CD4-positive, alpha-beta T cell (primary cell): ENCODE measurements around the gene PRAMEF5. TPM values are rescaled to one million over a fixed set of nuclear protein-coding genes. Genes with fewer than 3 reads are reported as not detected.
"Not testable (repeated sequence)": the region's sequence is repeated elsewhere in the genome, so short reads cannot be mapped to it uniquely, and the experiment has no call there.

ENCODE experiments used
- ATAC-seq: fragments of 200-7000 bp; cut with Tn5 transposase; one replicate; pipeline ENCODE4 v1.10.0; 2022; ENCODE audit warnings: mild to moderate bottlenecking; ENCODE audit not compliant: poor library complexity
- CTCF ChIA-PET: fragments of 350-600 bp; sonication (Branson Sonifier 250); formaldehyde crosslinking; loops from one replicate; lab custom pipeline; 2021; ENCODE audit warnings: antibody characterized with exemption, inconsistent platforms; lab: Charles Lee
- POLR2A ChIA-PET: fragments of 350-600 bp; sonication (Branson Sonifier 250); formaldehyde crosslinking; loops from one replicate; lab custom pipeline; 2021; ENCODE audit warnings: antibody characterized with exemption, inconsistent platforms; lab: Charles Lee
- DNase-seq, 14 experiments: peaks; one replicate each; pipeline ENCODE4 v3.0.0-alpha.2; 2013 to 2020; ENCODE audit warnings: mixed read lengths in 2 of 14
- H3K27ac ChIP-seq, 2 donors: one replicate each; pipeline versions ENCODE4 v1.5.1 to v1.7.0; 2013; ENCODE audit warnings: low read length in 2 of 2, low read depth in 1 of 2, mild to moderate bottlenecking in 1 of 2
- H3K27me3 ChIP-seq, 2 experiments: 1 replicate in 1 of 2; 2 replicates in 1 of 2; pipeline versions ENCODE4 v1.6.1 to v1.7.0; 2013; ENCODE audit warnings: low read length in 2 of 2, control low read depth in 1 of 2, mild to moderate bottlenecking in 1 of 2, moderate library complexity in 1 of 2; ENCODE audit not compliant: insufficient read depth in 2 of 2, control insufficient read depth in 1 of 2
- H3K36me3 ChIP-seq: one replicate; pipeline ENCODE4 v1.6.1; 2013; ENCODE audit warnings: low read length, control low read depth; ENCODE audit not compliant: insufficient read depth
- H3K4me1 ChIP-seq: one replicate; pipeline ENCODE4 v1.6.1; 2013; ENCODE audit warnings: low read length, control low read depth; ENCODE audit not compliant: insufficient read depth
- H3K4me3 ChIP-seq: one replicate; pipeline ENCODE4 v1.5.1; 2013; ENCODE audit warnings: mild to moderate bottlenecking, low read length, moderate library complexity
- H3K9me3 ChIP-seq, 2 experiments: 1 replicate in 1 of 2; 2 replicates in 1 of 2; pipeline versions ENCODE4 v1.6.1 to v1.7.0; 2013; ENCODE audit warnings: low read length in 2 of 2, mild to moderate bottlenecking in 2 of 2, control low read depth in 1 of 2, moderate library complexity in 1 of 2; ENCODE audit not compliant: control insufficient read depth in 1 of 2, insufficient read depth in 1 of 2
- H3K27ac Mint-ChIP-seq: one replicate; pipeline ENCODE4 v1.8.0; 2020; ENCODE audit warnings: mixed read lengths
- H3K27me3 Mint-ChIP-seq: one replicate; pipeline ENCODE4 v1.8.0; 2021; ENCODE audit warnings: mixed read lengths
- H3K36me3 Mint-ChIP-seq: one replicate; pipeline ENCODE4 v1.8.0; 2021; ENCODE audit warnings: low read depth, mixed read lengths
- H3K4me1 Mint-ChIP-seq: one replicate; pipeline ENCODE4 v1.8.0; 2021; ENCODE audit warnings: low read depth, mixed read lengths
- H3K4me3 Mint-ChIP-seq: one replicate; pipeline ENCODE4 v1.8.0; 2020; ENCODE audit warnings: mild to moderate bottlenecking, mixed read lengths
- H3K9me3 Mint-ChIP-seq: one replicate; pipeline ENCODE4 v1.8.0; 2020; ENCODE audit warnings: mixed read lengths
- intact Hi-C, 2 experiments: fragments of 100-400 bp; cut with DNase I in 1 of 2; cut with micrococcal nuclease in 1 of 2; formaldehyde crosslinking; loops; one replicate each; pipeline versions ENCODE4 v1.15.1 to v1.9.0; 2023 to 2025; cut with DNase I, micrococcal nuclease
- polyA plus RNA-seq, 2 donors: library from polyadenylated mRNA; unstranded; fragments of 120-200 nt; gene quantifications; one replicate each; pipeline ENCODE4 v1.2.1, GENCODE V29; 2013
- total RNA-seq, 174 experiments: library from RNA in 2 of 174; stranded (reverse) in 2 of 174; gene quantifications; one replicate each; pipeline ENCODE4 v1.2.3 and lab custom pipeline; 2021 to 2026

Gene PRAMEF5
- total RNA-seq (not detected), total RNA-seq (lab: John Stamatoyannopoulos, UW) (0 reads per million in 172 experiments)
- not detected for polyA plus RNA-seq (2013, experiment 1 of 2)
- not detected for polyA plus RNA-seq (2013, experiment 2 of 2)

DNA sequence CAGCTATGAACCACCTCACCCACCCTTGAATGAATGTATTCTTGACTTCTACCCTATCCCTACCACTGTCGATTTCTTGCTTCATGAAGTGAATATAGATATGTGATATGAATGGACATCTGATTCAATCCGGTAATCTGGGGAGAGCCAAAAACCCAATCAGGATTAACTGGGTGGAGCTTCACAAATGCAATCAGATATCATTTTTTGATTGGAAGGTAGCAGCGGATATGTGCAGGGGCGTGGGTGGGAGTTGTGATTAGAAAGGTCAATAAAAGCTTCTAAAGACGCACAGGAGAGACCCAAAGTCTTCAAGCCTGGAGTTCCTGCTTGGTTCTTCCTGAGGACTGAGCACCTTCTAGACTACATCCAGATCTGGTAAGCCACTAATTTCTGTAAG is at the start of gene PRAMEF5:
PRAMEF5 (plus strand) TSS at position 301 of the 400 bp plus-strand sequence. CDS start 5,071 bp downstream, outside the sequence.
- H3K27me3 Mint-ChIP-seq, ATAC-seq, H3K9me3 Mint-ChIP-seq, H3K4me3 ChIP-seq, DNase-seq, POLR2A ChIA-PET, H3K27ac Mint-ChIP-seq, H3K4me1 Mint-ChIP-seq, H3K36me3 ChIP-seq, H3K27me3 ChIP-seq, H3K4me1 ChIP-seq, intact Hi-C loops, H3K36me3 Mint-ChIP-seq, H3K27ac ChIP-seq, H3K4me3 Mint-ChIP-seq, H3K9me3 ChIP-seq, CTCF ChIA-PET: not testable (repeated sequence)

- H3K27me3 ChIP-seq, H3K4me1 ChIP-seq, H3K27ac ChIP-seq, H3K9me3 ChIP-seq, H3K27me3 Mint-ChIP-seq, H3K27ac Mint-ChIP-seq, H3K9me3 Mint-ChIP-seq, H3K36me3 Mint-ChIP-seq, H3K4me1 Mint-ChIP-seq, DNase-seq, H3K36me3 ChIP-seq, intact Hi-C loops, H3K4me3 ChIP-seq, H3K4me3 Mint-ChIP-seq, POLR2A ChIA-PET, ATAC-seq, CTCF ChIA-PET: not testable (repeated sequence)
Observed at GRCh38 chr1:13208712-13209111, 45.3 kb upstream of the PRAMEF5 start.

DNA sequence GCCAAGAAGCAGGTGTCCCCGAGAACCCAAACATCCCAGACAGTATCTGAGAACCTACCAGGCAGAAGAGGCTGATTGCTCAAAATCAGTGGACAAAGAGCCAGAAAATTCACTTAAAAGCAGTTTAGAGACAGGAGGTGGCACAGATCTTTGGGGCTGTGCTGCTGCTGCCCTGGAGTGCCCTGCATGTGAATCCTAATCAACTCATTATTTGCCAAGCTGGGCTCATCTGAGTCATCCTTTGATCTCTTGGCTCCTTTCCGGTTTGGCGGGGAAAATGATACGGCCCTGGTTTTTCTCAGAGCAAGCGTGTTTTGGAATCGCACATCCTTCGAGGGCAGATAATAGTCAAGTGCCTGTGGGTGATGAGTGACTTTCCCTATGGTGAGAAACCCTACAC is 37.4 kb upstream of the PRAMEF5 start:
- ATAC-seq, DNase-seq, H3K27ac ChIP-seq, H3K36me3 Mint-ChIP-seq, H3K36me3 ChIP-seq, H3K4me1 Mint-ChIP-seq, H3K27me3 ChIP-seq, CTCF ChIA-PET, H3K27ac Mint-ChIP-seq, intact Hi-C loops, H3K4me1 ChIP-seq, H3K9me3 Mint-ChIP-seq, H3K27me3 Mint-ChIP-seq, POLR2A ChIA-PET, H3K9me3 ChIP-seq, H3K4me3 Mint-ChIP-seq, H3K4me3 ChIP-seq: not testable (repeated sequence)

DNA sequence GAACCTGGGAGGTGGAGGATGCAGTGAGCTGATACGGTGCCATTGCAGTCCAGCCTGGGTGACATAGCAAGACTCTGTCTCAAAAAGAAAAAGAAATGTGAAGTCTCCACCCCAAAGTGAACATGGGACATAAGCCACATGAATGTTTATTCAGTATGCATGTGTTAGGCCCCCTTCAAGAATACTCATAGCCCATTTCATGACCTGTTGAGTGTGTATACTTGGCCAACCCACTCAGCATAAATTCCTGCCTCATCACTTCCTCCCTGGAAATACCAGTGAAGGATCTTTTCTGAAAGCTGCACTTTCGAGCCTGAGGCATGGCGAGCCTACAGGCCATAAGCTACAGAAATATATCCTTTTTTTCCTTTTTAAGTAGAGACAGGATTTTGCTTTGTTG is 34.8 kb upstream of the PRAMEF5 start:
- DNase-seq, H3K4me3 Mint-ChIP-seq, H3K36me3 ChIP-seq, intact Hi-C loops, H3K27ac ChIP-seq, ATAC-seq, H3K9me3 ChIP-seq, H3K27me3 Mint-ChIP-seq, H3K36me3 Mint-ChIP-seq, H3K4me1 ChIP-seq, H3K27me3 ChIP-seq, H3K27ac Mint-ChIP-seq, H3K9me3 Mint-ChIP-seq, CTCF ChIA-PET, H3K4me3 ChIP-seq, H3K4me1 Mint-ChIP-seq, POLR2A ChIA-PET: not testable (repeated sequence)

DNA sequence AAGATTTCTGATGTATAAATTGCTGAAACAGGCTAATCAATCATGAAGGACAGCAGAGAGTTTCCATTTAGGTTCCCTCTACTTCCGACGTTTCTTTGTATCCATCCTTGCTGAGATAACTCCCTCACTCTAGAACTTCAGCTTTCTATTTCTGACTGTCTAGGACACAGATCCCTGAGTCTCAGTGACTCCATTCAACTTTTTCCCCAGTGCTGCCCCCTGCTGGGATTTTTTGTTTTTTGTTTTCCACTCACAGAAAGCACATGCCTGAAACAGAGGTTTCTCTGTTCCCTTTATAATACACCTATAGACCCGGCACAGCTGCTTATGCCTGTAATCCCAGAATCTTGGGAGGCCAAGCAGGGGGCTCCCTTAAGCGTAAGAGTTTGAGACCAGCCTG is 31.2 kb upstream of the PRAMEF5 start:
- H3K36me3 Mint-ChIP-seq, H3K9me3 ChIP-seq, CTCF ChIA-PET, intact Hi-C loops, H3K36me3 ChIP-seq, ATAC-seq, H3K4me3 Mint-ChIP-seq, H3K4me1 ChIP-seq, H3K27me3 ChIP-seq, H3K27ac Mint-ChIP-seq, H3K27ac ChIP-seq, H3K4me3 ChIP-seq, H3K9me3 Mint-ChIP-seq, DNase-seq, POLR2A ChIA-PET, H3K4me1 Mint-ChIP-seq: not testable (repeated sequence)
- H3K27me3 Mint-ChIP-seq, result peaks cover 14% of the 10 kb centered on the region
